HEK293 (cell line): ENCODE data around the gene DDR2.

Source experiments
- CTCF ChIA-PET: fragments of 350-600 bp; formaldehyde crosslinking; extraction: SDS; loops from one replicate; lab custom pipeline; 2021; ENCODE audit warnings: antibody characterized with exemption; lab: Yijun Ruan, JAX
- POLR2A ChIA-PET: fragments of 300-600 bp; formaldehyde crosslinking; extraction: SDS; loops from one replicate; lab custom pipeline; 2020; ENCODE audit warnings: antibody characterized with exemption, inconsistent platforms; lab: Yijun Ruan, JAX
- H3K27ac ChIP-seq: fragments of 200-500 bp; sonication (Bioruptor generic); 2 replicates; pipeline ENCODE4 v1.5.1; 2014; ENCODE audit warnings: low read depth, low read length, control low read depth, inconsistent platforms; ENCODE audit errors: extremely low read depth
- H3K36me3 ChIP-seq, 2 experiments: fragments of 200-500 bp in 1 of 2; sonication (Bioruptor generic) in 1 of 2; 1 replicate in 1 of 2; 2 replicates in 1 of 2; pipeline ENCODE4 v1.5.1; 2014 to 2017; ENCODE audit warnings: inconsistent platforms in 2 of 2, low read length in 2 of 2; ENCODE audit not compliant: control insufficient read depth in 2 of 2, insufficient read depth in 1 of 2
- H3K4me1 ChIP-seq: fragments of 200-500 bp; sonication (Bioruptor generic); 2 replicates; pipeline ENCODE4 v1.5.1; 2014; ENCODE audit warnings: mild to moderate bottlenecking, low read length, inconsistent platforms; ENCODE audit not compliant: control insufficient read depth, insufficient read depth
- H3K4me3 ChIP-seq: 2 replicates; pipeline ENCODE4 v1.5.1; 2011; ENCODE audit warnings: low read depth, mild to moderate bottlenecking, control low read depth, low read length, moderate library complexity
- H3K9me3 ChIP-seq: fragments of 200-500 bp; sonication (Bioruptor generic); 2 replicates; pipeline ENCODE4 v1.5.1; 2014; ENCODE audit warnings: low read depth, low read length, inconsistent platforms; ENCODE audit not compliant: control insufficient read depth, insufficient read depth
- BCL11A ChIP-seq: fragments of 450-650 bp; formaldehyde crosslinking; IDR thresholded peaks from 2 replicates; pipeline ENCODE4 v1.5.1; 2016; ENCODE audit warnings: low read depth, missing biosample characterization, missing genetic modification characterization
- EGR2 ChIP-seq: fragments of 450-650 bp; formaldehyde crosslinking; IDR thresholded peaks from 2 replicates; pipeline ENCODE4 v1.5.1; 2016; ENCODE audit warnings: low read depth, missing biosample characterization, missing genetic modification characterization
- ELK4 ChIP-seq: IDR thresholded peaks from 2 replicates; pipeline ENCODE4 v1.6.1; 2011; ENCODE audit warnings: mild to moderate bottlenecking, low read depth, low read length, borderline replicate concordance
- KLF16 ChIP-seq: fragments of 450-650 bp; formaldehyde crosslinking; IDR thresholded peaks from 2 replicates; pipeline ENCODE4 v1.5.1; 2017; ENCODE audit warnings: missing biosample characterization, missing genetic modification characterization
- MZF1 ChIP-seq: fragments of 450-650 bp; formaldehyde crosslinking; IDR thresholded peaks from 2 replicates; pipeline ENCODE4 v1.5.1; 2017; ENCODE audit warnings: missing biosample characterization, missing genetic modification characterization, borderline replicate concordance
- PRDM4 ChIP-seq: fragments of 450-650 bp; formaldehyde crosslinking; IDR thresholded peaks from 2 replicates; pipeline ENCODE4 v1.5.1; 2017; ENCODE audit warnings: missing biosample characterization, missing genetic modification characterization
- YY1 ChIP-seq: fragments of 450-650 bp; formaldehyde crosslinking; IDR thresholded peaks from 2 replicates; pipeline ENCODE4 v1.5.1; 2018; ENCODE audit warnings: missing biosample characterization, missing genetic modification characterization
- ZBTB7A ChIP-seq: fragments of 450-650 bp; formaldehyde crosslinking; IDR thresholded peaks from 2 replicates; pipeline ENCODE4 v1.5.1; 2016; ENCODE audit warnings: low read depth, missing biosample characterization, missing genetic modification characterization
- ZNF248 ChIP-seq: fragments of 450-650 bp; formaldehyde crosslinking; IDR thresholded peaks from 2 replicates; pipeline ENCODE4 v1.5.1; 2017; ENCODE audit warnings: missing biosample characterization, missing genetic modification characterization
- ZNF274 ChIP-seq, 2 experiments: fragments of 200-500 bp in 1 of 2; fragments of 450-650 bp in 1 of 2; sonication (Bioruptor generic) in 1 of 2; formaldehyde crosslinking in 1 of 2; IDR thresholded peaks; 2 replicates each; pipeline versions ENCODE4 v1.5.1 to v1.6.1; 2014 to 2016; ENCODE audit warnings: borderline replicate concordance in 1 of 2, inconsistent platforms in 1 of 2, low read length in 1 of 2, missing biosample characterization in 1 of 2, missing genetic modification characterization in 1 of 2
- ZNF302 ChIP-seq: fragments of 450-650 bp; formaldehyde crosslinking; IDR thresholded peaks from 2 replicates; pipeline ENCODE4 v1.5.1; 2016; ENCODE audit warnings: missing biosample characterization, missing genetic modification characterization, low read depth
- ZNF354C ChIP-seq: fragments of 450-650 bp; formaldehyde crosslinking; IDR thresholded peaks from 2 replicates; pipeline ENCODE4 v1.5.1; 2016; ENCODE audit warnings: missing biosample characterization, missing genetic modification characterization, low read depth, borderline replicate concordance
- ZNF416 ChIP-seq: fragments of 450-650 bp; formaldehyde crosslinking; IDR thresholded peaks from 2 replicates; pipeline ENCODE4 v1.5.1; 2016; ENCODE audit warnings: missing biosample characterization, missing genetic modification characterization
- ZNF792 ChIP-seq: fragments of 450-650 bp; formaldehyde crosslinking; IDR thresholded peaks from 2 replicates; pipeline ENCODE4 v1.5.1; 2016; ENCODE audit warnings: missing biosample characterization, missing genetic modification characterization
- ZSCAN23 ChIP-seq: fragments of 450-650 bp; formaldehyde crosslinking; IDR thresholded peaks from 2 replicates; pipeline ENCODE4 v1.5.1; 2016; ENCODE audit warnings: missing biosample characterization, missing genetic modification characterization
- TF ChIP-seq, protein P1 (sequence below): sonication (generic); formaldehyde crosslinking; IDR thresholded peaks from 2 replicates; pipeline ENCODE4 v1.8.1; 2022; ENCODE audit warnings: mild to moderate bottlenecking, moderate library complexity, missing genetic modification reagents
- TF ChIP-seq, protein P2 (sequence below): fragments of 450-650 bp; formaldehyde crosslinking; IDR thresholded peaks from 2 replicates; pipeline ENCODE4 v1.5.1; 2016; ENCODE audit warnings: missing biosample characterization, missing genetic modification characterization

DDR2 gene

DNA sequence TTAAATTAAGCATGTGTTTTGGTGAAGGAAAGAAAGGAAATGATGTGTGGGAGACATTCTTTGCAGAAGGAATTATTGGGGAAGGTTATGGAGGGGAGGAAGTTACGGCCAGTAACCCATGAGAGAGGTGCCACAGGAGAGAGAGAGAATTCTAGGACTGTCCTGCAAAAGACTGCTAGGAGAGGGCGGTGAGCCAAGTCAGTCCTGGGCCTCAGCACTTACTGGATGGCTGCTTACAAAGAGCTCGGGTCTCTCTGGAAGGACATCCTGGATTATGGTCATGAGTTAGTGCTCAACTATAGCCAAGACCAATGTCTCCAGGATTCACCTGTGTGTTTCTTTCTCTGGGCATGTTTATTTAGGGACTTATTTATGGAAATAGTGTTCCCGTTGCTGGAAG lies 83.9 kb downstream of the DDR2 start (continued):
- TF ChIP-seq PRDM4 (no peak), EGR2 (tag by site-specific recombination) (no peak), YY1 (no peak)

DNA sequence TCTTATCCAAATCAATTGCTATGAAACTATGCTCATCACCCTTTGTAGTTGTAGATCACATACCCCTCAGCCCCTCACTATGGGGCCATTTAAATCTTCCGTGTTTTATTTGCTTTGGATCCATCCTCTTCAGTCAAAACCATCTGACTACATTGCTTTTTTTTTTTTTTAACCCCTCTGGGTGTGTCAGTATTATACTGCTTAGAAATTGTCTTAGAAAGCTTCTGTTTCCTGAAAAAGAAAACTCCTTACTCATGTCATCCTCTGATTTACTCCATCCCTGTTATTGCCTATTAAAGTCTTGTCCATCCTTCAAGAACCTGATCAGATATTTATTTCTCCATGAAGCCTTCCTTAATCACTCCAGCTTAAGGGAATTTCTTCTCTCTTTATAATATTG lies 84.3 kb downstream of the DDR2 start:
- no peak for TF ChIP-seq MZF1 (tag by site-specific recombination)
- no peak for TF ChIP-seq ZNF792 (tag by site-specific recombination)
- TF ChIP-seq ZNF354C (tag by site-specific recombination), result no peak
- TF ChIP-seq ZNF302 (tag by site-specific recombination), result no peak
- TF ChIP-seq KLF16, result no peak
- no peak for TF ChIP-seq ZSCAN23 (tag by site-specific recombination)
- TF ChIP-seq ZNF274 (IDR thresholded peaks at IDR 0.05; ENCODE audit: low read length), result no peak
- TF ChIP-seq ZNF274 (tag by site-specific recombination; IDR thresholded peaks at IDR 0.05; ENCODE audit: borderline replicate concordance), result no peak
- no peak for TF ChIP-seq ZBTB7A (tag by site-specific recombination)
- no peak for TF ChIP-seq ZNF416 (tag by site-specific recombination)
- TF ChIP-seq, protein P1, sequence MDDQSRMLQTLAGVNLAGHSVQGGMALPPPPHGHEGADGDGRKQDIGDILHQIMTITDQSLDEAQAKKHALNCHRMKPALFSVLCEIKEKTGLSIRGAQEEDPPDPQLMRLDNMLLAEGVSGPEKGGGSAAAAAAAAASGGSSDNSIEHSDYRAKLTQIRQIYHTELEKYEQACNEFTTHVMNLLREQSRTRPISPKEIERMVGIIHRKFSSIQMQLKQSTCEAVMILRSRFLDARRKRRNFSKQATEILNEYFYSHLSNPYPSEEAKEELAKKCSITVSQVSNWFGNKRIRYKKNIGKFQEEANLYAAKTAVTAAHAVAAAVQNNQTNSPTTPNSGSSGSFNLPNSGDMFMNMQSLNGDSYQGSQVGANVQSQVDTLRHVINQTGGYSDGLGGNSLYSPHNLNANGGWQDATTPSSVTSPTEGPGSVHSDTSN, result no peak
- TF ChIP-seq, all 188 proteins: peak for 0
- Histone ChIP-seq H3K36me3 (no peaks in the 10 kb centered on the region), H3K27ac (no peak overlapping the region), H3K4me3 (no peak overlapping the region), H3K4me1 (no peaks in the 10 kb centered on the region), H3K9me3 (no peaks in the 10 kb centered on the region)
- ChIA-PET CTCF (no interaction called here), POLR2A (no interaction called here)

- H3K9me3 ChIP-seq, result no peaks in the 10 kb centered on the region
- TF ChIP-seq ELK4, result no peak
- no peak for TF ChIP-seq BCL11A (tag by site-specific recombination)
- TF ChIP-seq, protein P2, sequence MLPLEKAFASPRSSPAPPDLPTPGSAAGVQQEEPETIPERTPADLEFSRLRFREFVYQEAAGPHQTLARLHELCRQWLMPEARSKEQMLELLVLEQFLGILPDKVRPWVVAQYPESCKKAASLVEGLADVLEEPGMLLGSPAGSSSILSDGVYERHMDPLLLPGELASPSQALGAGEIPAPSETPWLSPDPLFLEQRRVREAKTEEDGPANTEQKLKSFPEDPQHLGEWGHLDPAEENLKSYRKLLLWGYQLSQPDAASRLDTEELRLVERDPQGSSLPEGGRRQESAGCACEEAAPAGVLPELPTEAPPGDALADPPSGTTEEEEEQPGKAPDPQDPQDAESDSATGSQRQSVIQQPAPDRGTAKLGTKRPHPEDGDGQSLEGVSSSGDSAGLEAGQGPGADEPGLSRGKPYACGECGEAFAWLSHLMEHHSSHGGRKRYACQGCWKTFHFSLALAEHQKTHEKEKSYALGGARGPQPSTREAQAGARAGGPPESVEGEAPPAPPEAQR (tag by site-specific recombination), result no peak
- TF ChIP-seq ZNF248 (tag by site-specific recombination), result no peak
- TF ChIP-seq, all 188 proteins: peak for 0
- Histone ChIP-seq H3K36me3 (no peaks in the 10 kb centered on the region), H3K4me3 (no peak overlapping the region), H3K27ac (no peak overlapping the region), H3K4me1 (no peaks in the 10 kb centered on the region)
- POLR2A ChIA-PET, result no interaction called here
- CTCF ChIA-PET, result no interaction called here
Observed at GRCh38 chr1:162717548-162718184, 85.4 kb downstream of the DDR2 start.
